SK-N-SH treated with all-trans-retinoic acid at 6 μM for 48 hours (cell line): ENCODE measurements around the gene RNPEPL1.

Experiments
- ESRRG ChIP-seq: fragments of 250-450 bp; sonication (Bioruptor Pico); IDR thresholded peaks from 2 replicates; pipeline ENCODE4 v1.6.1; 2021; ENCODE audit warnings: mild to moderate bottlenecking
- GLIS3 ChIP-seq: fragments of 250-450 bp; sonication (Bioruptor Pico); IDR thresholded peaks from 2 replicates; pipeline ENCODE4 v1.5.0; 2020; ENCODE audit warnings: mild to moderate bottlenecking, moderate library complexity
- RARB ChIP-seq: fragments of 250-450 bp; sonication (Bioruptor Pico); IDR thresholded peaks from 2 replicates; pipeline ENCODE4 v1.8.0; 2021; ENCODE audit warnings: mild to moderate bottlenecking, moderate library complexity
- SNAI2 ChIP-seq: fragments of 250-450 bp; sonication (Bioruptor Pico); IDR thresholded peaks from 2 replicates; pipeline ENCODE4 v1.5.0; 2020; ENCODE audit warnings: mild to moderate bottlenecking, moderate library complexity
- ZFP3 ChIP-seq: fragments of 250-450 bp; sonication (Bioruptor Pico); IDR thresholded peaks from 2 replicates; pipeline ENCODE4 v1.5.0; 2020; ENCODE audit warnings: mild to moderate bottlenecking, moderate library complexity
- ZFP30 ChIP-seq: fragments of 450-650 bp; formaldehyde crosslinking; IDR thresholded peaks from 2 replicates; pipeline ENCODE4 v1.5.0; 2022; ENCODE audit warnings: mild to moderate bottlenecking, moderate library complexity
- ZNF8 ChIP-seq: fragments of 450-650 bp; formaldehyde crosslinking; IDR thresholded peaks from 2 replicates; pipeline ENCODE4 v1.5.0; 2020; ENCODE audit warnings: mild to moderate bottlenecking, moderate library complexity
- TF ChIP-seq, protein P1 (sequence below): fragments of 250-450 bp; sonication (Bioruptor Pico); IDR thresholded peaks from 2 replicates; pipeline ENCODE4 v1.8.0; 2020; ENCODE audit warnings: mild to moderate bottlenecking, moderate library complexity, borderline replicate concordance
- TF ChIP-seq, protein P2 (sequence below): fragments of 250-450 bp; sonication (Bioruptor Pico); IDR thresholded peaks from 2 replicates; pipeline ENCODE4 v1.5.0; 2020; ENCODE audit warnings: mild to moderate bottlenecking, moderate library complexity
- TF ChIP-seq, protein P3 (sequence below): fragments of 250-450 bp; sonication (Bioruptor Pico); IDR thresholded peaks from 2 replicates; pipeline ENCODE4 v1.8.0; 2021; ENCODE audit warnings: low read depth, mild to moderate bottlenecking, moderate library complexity, borderline replicate concordance

DNA sequence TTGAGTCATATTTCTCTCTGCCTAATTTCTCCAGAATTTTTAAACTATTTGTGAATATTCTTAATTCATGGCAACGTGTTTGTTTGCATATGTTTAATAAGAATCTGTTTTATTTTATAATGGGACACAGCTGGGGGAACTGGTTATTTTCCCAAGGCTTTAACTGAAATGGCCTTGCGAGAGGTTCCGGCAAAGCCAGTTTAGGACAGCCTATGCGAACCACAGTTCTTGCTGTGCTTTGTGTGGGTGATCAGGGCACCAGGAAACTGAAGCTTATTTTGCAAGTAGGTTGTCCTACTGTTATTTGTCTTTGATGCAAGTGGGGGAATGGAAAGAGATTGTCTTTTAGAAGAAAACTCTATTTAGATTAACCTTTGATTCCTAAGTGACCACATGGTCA, 17.0 kb upstream of the RNPEPL1 start:
- TF ChIP-seq RARB (CRISPR knock-in tag) = no peak
- TF ChIP-seq, protein P1, sequence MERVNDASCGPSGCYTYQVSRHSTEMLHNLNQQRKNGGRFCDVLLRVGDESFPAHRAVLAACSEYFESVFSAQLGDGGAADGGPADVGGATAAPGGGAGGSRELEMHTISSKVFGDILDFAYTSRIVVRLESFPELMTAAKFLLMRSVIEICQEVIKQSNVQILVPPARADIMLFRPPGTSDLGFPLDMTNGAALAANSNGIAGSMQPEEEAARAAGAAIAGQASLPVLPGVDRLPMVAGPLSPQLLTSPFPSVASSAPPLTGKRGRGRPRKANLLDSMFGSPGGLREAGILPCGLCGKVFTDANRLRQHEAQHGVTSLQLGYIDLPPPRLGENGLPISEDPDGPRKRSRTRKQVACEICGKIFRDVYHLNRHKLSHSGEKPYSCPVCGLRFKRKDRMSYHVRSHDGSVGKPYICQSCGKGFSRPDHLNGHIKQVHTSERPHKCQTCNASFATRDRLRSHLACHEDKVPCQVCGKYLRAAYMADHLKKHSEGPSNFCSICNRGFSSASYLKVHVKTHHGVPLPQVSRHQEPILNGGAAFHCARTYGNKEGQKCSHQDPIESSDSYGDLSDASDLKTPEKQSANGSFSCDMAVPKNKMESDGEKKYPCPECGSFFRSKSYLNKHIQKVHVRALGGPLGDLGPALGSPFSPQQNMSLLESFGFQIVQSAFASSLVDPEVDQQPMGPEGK (CRISPR knock-in tag) = no peak
- TF ChIP-seq ZFP3 (CRISPR knock-in tag) = no peak
- TF ChIP-seq GLIS3 (CRISPR knock-in tag) = no peak
- no peak for TF ChIP-seq ZFP30 (CRISPR knock-in tag)
- no peak for TF ChIP-seq SNAI2 (CRISPR knock-in tag)
- TF ChIP-seq, protein P2, sequence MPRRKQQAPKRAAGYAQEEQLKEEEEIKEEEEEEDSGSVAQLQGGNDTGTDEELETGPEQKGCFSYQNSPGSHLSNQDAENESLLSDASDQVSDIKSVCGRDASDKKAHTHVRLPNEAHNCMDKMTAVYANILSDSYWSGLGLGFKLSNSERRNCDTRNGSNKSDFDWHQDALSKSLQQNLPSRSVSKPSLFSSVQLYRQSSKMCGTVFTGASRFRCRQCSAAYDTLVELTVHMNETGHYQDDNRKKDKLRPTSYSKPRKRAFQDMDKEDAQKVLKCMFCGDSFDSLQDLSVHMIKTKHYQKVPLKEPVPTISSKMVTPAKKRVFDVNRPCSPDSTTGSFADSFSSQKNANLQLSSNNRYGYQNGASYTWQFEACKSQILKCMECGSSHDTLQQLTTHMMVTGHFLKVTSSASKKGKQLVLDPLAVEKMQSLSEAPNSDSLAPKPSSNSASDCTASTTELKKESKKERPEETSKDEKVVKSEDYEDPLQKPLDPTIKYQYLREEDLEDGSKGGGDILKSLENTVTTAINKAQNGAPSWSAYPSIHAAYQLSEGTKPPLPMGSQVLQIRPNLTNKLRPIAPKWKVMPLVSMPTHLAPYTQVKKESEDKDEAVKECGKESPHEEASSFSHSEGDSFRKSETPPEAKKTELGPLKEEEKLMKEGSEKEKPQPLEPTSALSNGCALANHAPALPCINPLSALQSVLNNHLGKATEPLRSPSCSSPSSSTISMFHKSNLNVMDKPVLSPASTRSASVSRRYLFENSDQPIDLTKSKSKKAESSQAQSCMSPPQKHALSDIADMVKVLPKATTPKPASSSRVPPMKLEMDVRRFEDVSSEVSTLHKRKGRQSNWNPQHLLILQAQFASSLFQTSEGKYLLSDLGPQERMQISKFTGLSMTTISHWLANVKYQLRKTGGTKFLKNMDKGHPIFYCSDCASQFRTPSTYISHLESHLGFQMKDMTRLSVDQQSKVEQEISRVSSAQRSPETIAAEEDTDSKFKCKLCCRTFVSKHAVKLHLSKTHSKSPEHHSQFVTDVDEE = no peak
- TF ChIP-seq, protein P3, sequence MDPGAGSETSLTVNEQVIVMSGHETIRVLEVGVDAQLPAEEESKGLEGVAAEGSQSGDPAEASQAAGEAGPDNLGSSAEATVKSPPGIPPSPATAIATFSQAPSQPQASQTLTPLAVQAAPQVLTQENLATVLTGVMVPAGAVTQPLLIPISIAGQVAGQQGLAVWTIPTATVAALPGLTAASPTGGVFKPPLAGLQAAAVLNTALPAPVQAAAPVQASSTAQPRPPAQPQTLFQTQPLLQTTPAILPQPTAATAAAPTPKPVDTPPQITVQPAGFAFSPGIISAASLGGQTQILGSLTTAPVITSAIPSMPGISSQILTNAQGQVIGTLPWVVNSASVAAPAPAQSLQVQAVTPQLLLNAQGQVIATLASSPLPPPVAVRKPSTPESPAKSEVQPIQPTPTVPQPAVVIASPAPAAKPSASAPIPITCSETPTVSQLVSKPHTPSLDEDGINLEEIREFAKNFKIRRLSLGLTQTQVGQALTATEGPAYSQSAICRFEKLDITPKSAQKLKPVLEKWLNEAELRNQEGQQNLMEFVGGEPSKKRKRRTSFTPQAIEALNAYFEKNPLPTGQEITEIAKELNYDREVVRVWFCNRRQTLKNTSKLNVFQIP = no peak
- no peak for TF ChIP-seq ESRRG
- TF ChIP-seq ZNF8 (CRISPR knock-in tag) = no peak
